GM19351 (cell line): ENCODE measurements around the gene ZNF440.
"Not testable (repeated sequence)": the region's sequence is repeated elsewhere in the genome, so short reads cannot be mapped to it uniquely, and the experiment has no call there.

Experiments
- ATAC-seq: cut with Tn5 transposase; IDR thresholded peaks from one replicate; pipeline ENCODE4 v1.9.1; 2021; ENCODE audit warnings: mild to moderate bottlenecking, moderate library complexity; ENCODE audit not compliant: unreplicated experiment

The ZNF440 gene

GRCh38 chr19:11814029-11814699 lies at the start of gene ZNF440:
Gene ZNF440 (plus strand): TSS chr19:11814273. CDS start chr19:11814448, 175 bp downstream.
- peak; percentile 99 for ATAC-seq

- ATAC-seq, result peak; percentile 96
Observed at GRCh38 chr19:11766597-11767591, 47.2 kb upstream of the ZNF440 start, which contains the start of gene ZNF441. Gene ZNF441 (plus strand): TSS chr19:11767000. CDS start chr19:11767194, 194 bp downstream.

- no peak for ATAC-seq
Observed at GRCh38 chr19:11767633-11768133, 46.4 kb upstream of the ZNF440 start.

- ATAC-seq, result no peak
Observed at GRCh38 chr19:11769995-11770394, 44.1 kb upstream of the ZNF440 start.

- ATAC-seq, result not testable (repeated sequence)
Observed at GRCh38 chr19:11771520-11771919, 42.6 kb upstream of the ZNF440 start.

GRCh38 chr19:11776669-11777068 lies 37.4 kb upstream of the ZNF440 start:
- not testable (repeated sequence) for ATAC-seq

- ATAC-seq, result no peak
Observed at GRCh38 chr19:11780431-11781020, 33.5 kb upstream of the ZNF440 start.

- ATAC-seq, result no peak
Observed at GRCh38 chr19:11781295-11782057, 32.6 kb upstream of the ZNF440 start.

- no peak for ATAC-seq
Observed at GRCh38 chr19:11783767-11784166, 30.3 kb upstream of the ZNF440 start.

- ATAC-seq, result no peak
Observed at GRCh38 chr19:11784356-11784755, 29.7 kb upstream of the ZNF440 start.

- no peak for ATAC-seq
Observed at GRCh38 chr19:11787536-11787935, 26.5 kb upstream of the ZNF440 start.

GRCh38 chr19:11792942-11793341 lies 21.1 kb upstream of the ZNF440 start:
- no peak for ATAC-seq

- ATAC-seq, result no peak
Observed at GRCh38 chr19:11797491-11797890, 16.6 kb upstream of the ZNF440 start.

- peak; percentile 97 for ATAC-seq
Observed at GRCh38 chr19:11798391-11799330, 15.4 kb upstream of the ZNF440 start, which contains the start of gene ZNF491. Gene ZNF491 (plus strand): TSS chr19:11798523. CDS start chr19:11805954, 7,431 bp downstream.

- ATAC-seq, result no peak
Observed at GRCh38 chr19:11806354-11807098, 7.5 kb upstream of the ZNF440 start.

- no peak for ATAC-seq
Observed at GRCh38 chr19:11807099-11807380, 7.0 kb upstream of the ZNF440 start.

GRCh38 chr19:11813703-11814028 lies 407 bp upstream of the ZNF440 start:
- ATAC-seq, result peak; percentile 17

GRCh38 chr19:11814700-11815035 lies 595 bp downstream of the ZNF440 start:
- no peak for ATAC-seq
